KOPT-K1 (cell line): ENCODE measurements around the gene COBL.

Experiments used
- H3K27ac ChIP-seq: fragments of 200-600 bp; sonication (generic); 2 replicates; pipeline ENCODE4 v1.5.1; 2016; ENCODE audit warnings: antibody characterized with exemption, mild to moderate bottlenecking, low read depth, low read length; ENCODE audit not compliant: poor library complexity, severe bottlenecking
- H3K36me3 ChIP-seq: fragments of 200-600 bp; sonication (generic); 2 replicates; pipeline ENCODE4 v1.5.1; 2017; ENCODE audit warnings: antibody characterized with exemption, mild to moderate bottlenecking, low read length, moderate library complexity; ENCODE audit not compliant: insufficient read depth
- H3K9me3 ChIP-seq: fragments of 200-600 bp; sonication (generic); 2 replicates; pipeline ENCODE4 v1.5.1; 2017; ENCODE audit warnings: antibody characterized with exemption, low read length, mild to moderate bottlenecking; ENCODE audit not compliant: insufficient read depth, poor library complexity, severe bottlenecking

Gene COBL

DNA sequence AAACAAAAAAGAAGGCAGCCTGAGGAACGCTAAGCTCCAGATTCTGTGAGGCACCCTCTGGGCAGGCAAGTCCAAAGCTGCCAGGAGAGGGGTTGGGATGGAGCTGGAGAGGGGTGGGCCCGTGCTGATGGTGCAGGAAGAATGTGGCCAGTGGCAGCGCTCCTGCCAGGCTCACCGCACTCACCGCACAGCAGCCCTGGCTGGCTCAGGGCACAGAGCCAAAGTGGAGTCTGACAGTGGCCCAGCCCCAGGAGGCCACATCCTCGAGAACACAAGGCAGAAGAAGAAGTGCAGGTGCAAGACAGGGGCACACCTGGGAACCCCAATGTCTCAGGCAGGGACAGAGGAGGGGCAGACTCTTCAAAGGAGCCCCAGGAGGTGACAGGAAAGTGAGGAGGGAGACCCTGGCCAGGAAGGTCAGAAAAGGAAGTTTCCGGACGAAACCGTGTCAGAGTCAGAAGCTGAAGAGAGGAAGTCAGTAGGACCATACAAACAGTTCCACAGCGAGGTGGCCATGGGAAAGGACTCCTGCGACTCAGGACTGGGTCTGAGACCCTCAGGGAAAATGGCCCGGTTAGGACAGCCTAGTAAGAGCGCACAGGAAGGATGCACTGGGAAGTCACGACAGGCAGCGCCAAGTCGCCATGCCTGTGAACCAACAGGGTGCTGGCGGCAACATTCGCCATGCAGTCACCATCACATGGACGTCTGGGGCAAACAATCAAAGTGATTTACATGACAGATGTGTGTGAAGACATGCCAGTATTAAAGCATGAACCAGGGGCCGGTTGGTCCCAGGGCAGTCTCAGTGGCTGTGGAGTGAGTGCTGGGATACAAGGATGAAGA lies 54.4 kb downstream of the COBL start:
- no peak overlapping the region for H3K27ac ChIP-seq
- H3K9me3 ChIP-seq: no peaks in the 10 kb centered on the region
- no peaks in the 10 kb centered on the region for H3K36me3 ChIP-seq

DNA sequence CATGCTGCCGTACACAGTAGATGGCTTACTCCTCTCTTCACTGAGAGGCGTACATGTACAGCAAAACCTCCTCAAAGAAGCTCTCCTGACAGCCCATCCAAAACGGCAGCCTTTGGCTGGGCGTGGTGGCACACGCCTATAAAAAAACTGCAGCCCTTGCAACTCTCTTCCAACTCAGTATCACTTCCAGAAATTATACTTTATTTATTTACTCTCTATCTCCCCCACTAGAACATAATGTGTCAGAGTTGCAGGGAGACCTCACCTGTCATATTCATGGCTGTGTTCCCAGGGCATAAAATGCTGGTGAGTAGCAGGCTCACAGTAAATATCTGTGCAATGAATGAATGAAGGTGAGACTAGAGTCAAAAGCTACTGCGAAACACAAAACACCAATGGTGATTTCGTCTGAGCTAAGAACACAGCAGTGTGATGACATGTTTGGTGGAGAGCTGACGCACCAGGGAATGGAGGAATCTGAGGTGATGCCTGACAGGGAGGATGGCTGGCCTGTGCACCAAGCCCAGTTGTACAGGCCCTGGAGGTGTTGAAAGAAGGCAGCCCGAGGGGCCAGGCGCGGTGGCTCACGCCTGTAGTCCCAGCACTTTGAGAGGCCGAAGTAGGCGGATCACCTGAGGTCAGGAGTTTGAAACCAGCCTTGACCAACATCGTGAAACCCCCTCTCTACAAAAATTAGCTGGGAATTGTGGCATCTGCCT lies 55.3 kb downstream of the COBL start:
- H3K27ac ChIP-seq: no peak overlapping the region
- H3K9me3 ChIP-seq: no peaks in the 10 kb centered on the region
- no peaks in the 10 kb centered on the region for H3K36me3 ChIP-seq

DNA sequence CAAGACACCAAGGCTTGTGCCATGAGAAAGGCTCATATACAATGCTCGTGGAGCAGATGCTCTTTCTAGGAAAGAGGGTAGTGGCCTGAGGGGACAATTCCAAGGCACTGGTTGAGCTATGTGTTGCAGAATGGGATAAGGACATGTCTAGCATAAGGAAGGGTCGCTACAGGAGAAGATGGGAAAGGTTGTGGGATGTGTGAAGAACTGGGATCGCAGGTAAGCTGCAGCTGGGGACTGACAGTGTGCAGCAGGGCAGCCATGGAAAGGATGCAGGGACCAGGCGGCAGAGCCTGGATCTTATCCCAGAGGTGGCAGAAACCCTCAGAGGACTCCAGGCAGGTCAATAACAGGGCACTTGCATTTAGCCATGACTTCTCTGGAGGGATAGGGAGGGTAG lies 56.1 kb downstream of the COBL start:
- Histone ChIP-seq H3K9me3 (no peaks in the 10 kb centered on the region), H3K36me3 (no peaks in the 10 kb centered on the region), H3K27ac (no peak overlapping the region)

DNA sequence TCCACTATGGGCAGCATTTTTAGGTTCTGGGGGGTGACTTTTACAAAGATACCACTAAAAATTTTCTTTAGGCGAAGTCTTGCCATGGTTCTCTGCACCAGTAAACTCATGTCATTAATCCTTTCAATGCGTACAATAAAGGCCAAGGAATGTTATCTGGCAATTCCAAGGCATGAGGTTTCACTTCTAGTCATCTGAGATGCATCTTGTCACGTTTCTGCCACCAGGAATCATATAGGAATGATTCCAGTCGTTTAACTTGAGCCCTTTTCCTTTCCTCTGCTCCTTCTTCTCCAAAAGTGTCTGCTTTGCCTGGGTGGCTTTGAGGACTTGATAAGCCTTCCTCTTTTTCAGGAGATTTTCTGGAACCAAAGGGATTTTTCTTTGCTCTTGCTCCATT lies 56.8 kb downstream of the COBL start:
- H3K9me3 ChIP-seq: no peaks in the 10 kb centered on the region
- no peak overlapping the region for H3K27ac ChIP-seq
- H3K36me3 ChIP-seq: no peaks in the 10 kb centered on the region

DNA sequence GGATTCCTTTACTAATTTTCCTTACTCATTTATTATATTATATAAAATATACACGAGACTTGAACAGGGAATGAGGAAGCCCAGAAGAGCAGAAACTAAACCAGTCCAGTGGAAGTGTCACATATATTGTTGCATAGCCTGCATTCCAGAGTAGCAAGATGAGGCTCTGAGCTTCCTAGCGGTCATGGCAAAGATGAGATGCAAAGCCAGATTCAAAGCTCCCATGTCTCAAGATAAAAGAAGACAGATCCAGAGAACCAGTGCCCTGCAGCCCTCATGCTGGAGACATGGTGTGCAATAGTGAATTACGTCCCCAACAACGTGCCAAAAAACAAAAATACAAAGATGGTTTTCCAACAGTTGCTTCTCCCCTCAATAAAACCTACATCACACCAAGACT lies 59.7 kb downstream of the COBL start:
- no peaks in the 10 kb centered on the region for H3K9me3 ChIP-seq
- H3K27ac ChIP-seq: no peak overlapping the region
- H3K36me3 ChIP-seq: no peaks in the 10 kb centered on the region

DNA sequence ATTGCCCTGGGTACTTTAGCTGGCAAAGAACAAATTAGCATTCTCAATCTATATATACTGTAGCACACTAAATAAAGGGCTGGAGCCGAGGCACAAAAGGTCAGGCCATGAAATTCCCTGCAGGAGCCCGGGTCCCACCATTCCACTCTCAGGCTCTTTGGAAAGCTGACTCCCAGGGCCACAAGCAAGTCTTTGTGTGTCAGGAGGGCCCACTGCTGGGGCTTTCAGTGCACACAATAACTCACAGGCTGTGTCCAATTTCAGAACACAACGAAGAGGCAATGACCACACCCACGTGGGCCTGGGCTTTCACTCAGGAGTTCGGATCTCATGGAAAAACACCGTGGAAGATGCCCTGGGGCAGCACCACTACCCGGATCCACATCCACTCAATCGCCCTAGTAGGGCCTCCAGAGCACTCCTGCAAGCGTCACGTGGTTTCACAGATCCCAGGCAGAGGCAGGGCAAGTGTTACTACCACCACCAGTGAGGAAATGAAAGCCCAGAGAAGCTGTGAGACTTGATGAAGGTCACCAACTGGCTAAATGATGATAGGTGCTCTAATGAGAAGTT lies 60.3 kb downstream of the COBL start:
- H3K9me3 ChIP-seq: no peaks in the 10 kb centered on the region
- no peaks in the 10 kb centered on the region for H3K36me3 ChIP-seq
- H3K27ac ChIP-seq: no peak overlapping the region

DNA sequence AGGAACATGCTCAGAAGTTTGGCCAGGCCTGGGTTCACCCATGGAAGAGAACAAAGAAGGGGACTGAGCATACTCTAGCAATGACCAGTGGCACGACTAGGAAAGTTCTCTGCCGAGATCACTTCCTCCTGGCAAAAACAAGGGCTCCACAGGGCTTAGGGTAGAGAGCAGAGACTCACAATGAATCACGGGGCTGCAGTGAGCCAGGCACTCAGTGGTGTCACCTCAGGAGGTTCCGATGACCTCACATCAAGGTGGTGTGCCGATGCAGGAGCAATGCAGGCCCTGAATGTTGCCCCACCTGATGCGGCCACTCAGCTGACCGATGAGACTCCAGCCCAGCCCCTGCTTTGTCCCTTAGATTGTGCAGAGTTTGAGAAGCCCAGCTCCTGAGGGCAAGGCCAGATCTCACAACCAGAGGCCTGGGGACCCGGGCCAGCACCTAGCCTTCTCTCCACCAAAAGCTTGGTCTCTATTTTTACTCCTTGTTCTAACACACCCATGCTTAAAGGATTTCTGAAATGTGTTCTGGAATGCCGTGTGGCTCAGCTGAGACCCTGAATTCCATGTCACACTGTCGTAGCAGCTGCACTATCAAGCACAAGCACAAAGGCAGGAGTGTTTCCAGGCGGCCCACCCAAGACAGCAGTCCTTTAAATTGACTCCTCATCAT lies 60.9 kb downstream of the COBL start:
- Histone ChIP-seq H3K9me3 (no peaks in the 10 kb centered on the region), H3K36me3 (no peaks in the 10 kb centered on the region)

DNA sequence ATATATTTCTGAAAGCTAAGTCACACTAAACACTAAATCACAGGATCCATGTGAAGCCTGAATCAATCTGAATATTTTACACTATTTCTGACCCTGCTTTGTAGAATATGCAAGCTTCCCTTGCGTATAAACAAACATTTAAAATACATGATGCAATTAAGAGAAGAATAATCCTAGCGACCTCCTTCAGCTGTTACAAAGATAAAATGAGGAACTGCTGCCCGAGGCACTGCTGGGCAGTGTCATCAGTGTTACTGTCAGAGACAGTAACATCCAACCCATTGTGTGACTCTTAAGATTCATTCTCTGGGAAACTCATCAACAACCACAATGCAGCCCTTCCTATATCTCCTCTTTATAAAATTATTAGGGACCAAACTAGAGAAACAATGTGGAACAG lies 61.6 kb downstream of the COBL start:
- Histone ChIP-seq H3K36me3 (no peaks in the 10 kb centered on the region), H3K9me3 (no peaks in the 10 kb centered on the region), H3K27ac (no peak overlapping the region)

More for the DNA sequence above, 60.9 kb downstream of the COBL start:
- H3K27ac ChIP-seq: no peak overlapping the region

DNA sequence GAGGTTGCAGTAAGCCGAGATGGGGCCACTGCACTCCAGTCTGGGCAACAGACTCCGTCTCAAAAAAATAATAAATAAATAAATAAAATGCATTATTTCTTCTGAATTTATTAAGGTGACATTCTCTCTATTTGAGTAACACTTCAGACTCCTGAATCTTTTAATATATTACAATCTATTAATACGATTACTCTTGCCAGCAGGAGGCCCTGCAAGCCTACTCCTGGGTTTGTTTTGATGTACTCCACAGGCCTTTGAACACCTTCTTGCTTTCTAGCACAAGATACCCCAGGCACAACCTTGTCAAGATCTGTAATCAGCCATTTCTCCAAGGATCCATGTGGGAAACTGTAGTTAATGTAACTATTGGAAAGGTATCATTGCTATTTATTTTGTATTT lies 63.5 kb downstream of the COBL start:
- Histone ChIP-seq H3K27ac (no peak overlapping the region), H3K9me3 (no peaks in the 10 kb centered on the region), H3K36me3 (no peaks in the 10 kb centered on the region)

DNA sequence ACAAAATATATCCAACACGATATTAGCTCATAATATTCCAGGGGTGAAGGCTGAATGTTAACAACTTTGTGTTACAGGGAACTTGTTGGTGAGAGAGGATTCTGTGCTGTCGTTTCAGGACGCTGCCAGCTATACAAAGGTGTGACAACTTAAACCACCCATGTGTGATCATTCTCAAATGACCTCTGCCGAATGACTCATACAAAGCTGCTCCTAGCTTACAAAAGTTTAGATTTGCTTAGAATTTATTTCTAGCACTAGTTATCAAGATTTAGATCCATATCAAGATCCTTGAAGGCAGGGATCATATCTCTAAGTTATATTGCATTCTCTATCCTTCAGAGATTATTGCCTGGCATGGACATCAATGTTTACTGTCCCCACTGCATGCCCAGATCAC lies 65.3 kb downstream of the COBL start:
- H3K9me3 ChIP-seq: no peaks in the 10 kb centered on the region
- no peak overlapping the region for H3K27ac ChIP-seq
- no peaks in the 10 kb centered on the region for H3K36me3 ChIP-seq

DNA sequence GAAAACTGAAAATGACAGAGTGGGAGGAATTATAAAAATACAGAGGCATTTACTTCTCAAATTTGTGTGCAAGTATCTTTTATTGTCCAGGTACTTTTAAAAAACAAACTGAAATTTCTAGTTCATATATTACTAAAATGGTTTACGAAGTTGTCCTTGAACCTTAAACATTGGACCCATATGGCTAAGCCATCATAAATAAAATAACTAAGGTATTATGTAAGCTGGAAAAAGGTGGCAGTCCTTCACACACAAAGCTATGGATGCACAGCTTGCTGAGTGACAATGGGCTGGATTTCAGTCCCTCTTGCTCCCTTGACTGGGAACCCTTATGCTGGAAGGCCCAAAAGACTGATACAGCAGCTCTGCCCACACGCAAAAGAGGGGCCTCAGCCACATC lies 66.1 kb downstream of the COBL start:
- Histone ChIP-seq H3K27ac (no peak overlapping the region), H3K36me3 (no peaks in the 10 kb centered on the region), H3K9me3 (no peaks in the 10 kb centered on the region)

DNA sequence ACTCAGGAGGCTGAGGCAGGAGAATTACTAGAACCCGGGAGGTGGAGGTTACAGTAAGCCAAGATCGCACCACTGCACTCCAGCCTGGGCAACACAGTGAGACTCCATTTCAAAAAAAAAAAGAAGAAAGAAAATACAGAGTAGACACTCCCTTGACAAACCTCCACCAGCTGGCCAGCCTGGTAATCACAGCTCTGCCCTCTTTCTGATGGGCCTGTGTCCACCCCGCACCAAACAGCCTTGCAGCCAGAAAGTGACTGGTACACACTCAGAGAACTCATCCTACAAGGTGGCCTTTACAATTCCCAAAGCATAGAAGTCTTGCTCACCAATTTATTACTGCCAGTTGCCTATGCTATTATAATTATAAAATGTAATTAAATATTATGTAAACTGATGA lies 66.6 kb downstream of the COBL start:
- H3K36me3 ChIP-seq: no peaks in the 10 kb centered on the region
- no peaks in the 10 kb centered on the region for H3K9me3 ChIP-seq
- H3K27ac ChIP-seq: no peak overlapping the region

DNA sequence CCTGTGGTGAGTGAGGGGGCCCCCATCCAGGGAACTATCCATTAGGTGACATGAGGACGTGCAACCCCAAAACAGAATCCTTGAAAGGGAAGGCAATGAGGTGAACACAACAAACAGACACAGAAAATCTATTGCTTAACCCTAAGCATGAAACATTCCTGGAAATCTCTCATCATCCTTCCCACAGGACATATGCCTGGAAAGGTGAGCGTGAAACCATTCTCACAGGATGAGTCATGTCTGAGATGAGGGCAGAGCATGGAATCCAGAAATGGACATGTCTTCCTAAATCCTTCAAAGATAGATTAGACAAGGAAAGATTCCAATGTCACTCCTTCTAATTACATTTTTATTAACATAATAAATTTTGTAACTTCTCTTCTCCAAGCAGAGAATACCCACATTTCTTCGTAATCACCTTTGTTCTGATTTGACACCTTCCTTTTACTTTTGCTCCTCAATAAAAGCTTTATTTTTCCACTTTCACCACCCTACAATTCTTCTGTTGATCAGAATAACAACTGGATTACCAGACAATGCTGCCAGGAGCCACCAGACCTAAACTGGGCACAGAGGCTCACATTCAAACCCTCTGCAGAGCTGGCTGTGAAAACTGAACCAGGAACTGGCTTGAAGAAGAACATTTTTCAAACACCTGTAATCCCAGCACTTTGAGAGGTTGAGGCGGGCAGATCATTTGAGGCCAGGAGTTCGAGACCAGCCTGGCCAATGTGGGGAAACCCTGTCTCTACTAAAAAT lies 67.2 kb downstream of the COBL start:
- Histone ChIP-seq H3K27ac (no peak overlapping the region), H3K36me3 (no peaks in the 10 kb centered on the region), H3K9me3 (no peaks in the 10 kb centered on the region)

DNA sequence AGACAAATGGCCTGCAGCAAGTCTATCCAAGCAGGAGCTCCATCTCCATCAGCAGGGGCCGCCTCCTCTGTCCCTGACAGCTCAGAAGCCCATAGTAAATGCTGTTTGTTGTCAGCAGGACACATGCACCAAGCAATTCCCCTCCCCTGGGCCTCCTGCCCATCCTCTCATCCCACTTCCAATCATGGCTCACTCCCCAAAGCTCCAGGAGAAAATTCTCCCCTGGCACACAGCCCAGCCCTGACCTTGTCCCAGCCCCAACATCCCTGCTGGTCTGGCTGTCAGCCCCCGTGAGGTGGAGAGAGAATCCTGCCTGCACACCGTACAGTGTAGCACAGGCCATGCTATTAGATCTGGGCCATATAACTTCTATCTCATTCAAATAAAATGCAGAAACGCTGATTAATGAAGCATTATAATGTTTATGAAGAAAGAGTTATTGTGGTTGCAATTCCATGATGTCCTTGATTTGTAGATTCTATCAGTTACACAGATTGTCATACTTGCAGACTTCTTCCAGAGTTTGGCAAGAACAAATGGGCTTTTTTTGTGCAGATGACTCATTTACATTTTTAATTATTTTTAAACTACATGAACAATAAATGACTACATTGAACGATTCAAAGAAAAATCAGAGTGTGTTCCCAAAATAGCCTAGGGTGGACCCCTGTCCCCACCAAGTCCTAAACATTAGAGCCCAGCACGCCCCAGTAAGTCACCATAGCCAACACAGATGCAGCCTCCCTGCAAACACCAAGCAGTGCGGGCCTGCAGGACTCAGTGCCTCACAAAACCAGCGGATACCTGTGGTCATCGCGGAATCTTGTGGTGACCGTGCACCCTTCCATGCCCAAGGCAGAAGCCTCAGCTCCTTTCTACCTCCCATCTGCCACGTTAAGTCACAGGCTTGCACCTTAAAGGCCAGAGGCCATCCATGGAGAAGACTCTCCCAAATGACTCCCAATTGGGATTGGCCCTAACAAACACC lies 70.1 kb downstream of the COBL start:
- Histone ChIP-seq H3K36me3 (no peaks in the 10 kb centered on the region), H3K9me3 (no peaks in the 10 kb centered on the region), H3K27ac (no peak overlapping the region)
